ENCODE measurements around the gene CAMK4.
"Not testable (repeated sequence)": the region's sequence is repeated elsewhere in the genome, so short reads cannot be mapped to it uniquely, and the experiment has no call there.

The CAMK4 gene

GRCh38 chr5:111248571-111248970, 24.4 kb downstream of the CAMK4 start:
- TF ChIP-seq CTCF (IDR thresholded peaks at IDR 0.05; ENCODE audit: extremely low read depth, insufficient read depth, missing control alignments) = no peak
- DNase-seq (ENCODE audit: low spot score) = no peak
- in situ Hi-C loops (cut with MboI; ENCODE audit: low pct_unique_long_range_greater_than_20kb, low sequenced_read_pairs, unreplicated experiment) = no loop called here

- in situ Hi-C loops (cut with MboI; ENCODE audit: low pct_unique_long_range_greater_than_20kb, low sequenced_read_pairs, unreplicated experiment) = loop anchor here (25.0 kb wide), 1 partner anchor 515 kb away; the partner anchor contains the start of genes SLC25A46 and TMEM232
- no peak for TF ChIP-seq CTCF (IDR thresholded peaks at IDR 0.05; ENCODE audit: extremely low read depth, insufficient read depth, missing control alignments)
Observed at GRCh38 chr5:111251921-111252320, 27.7 kb downstream of the CAMK4 start.

GRCh38 chr5:111252799-111253545, 28.8 kb downstream of the CAMK4 start:
- TF ChIP-seq CTCF (IDR thresholded peaks at IDR 0.05; ENCODE audit: extremely low read depth, insufficient read depth, missing control alignments) = no peak
- DNase-seq (ENCODE audit: low spot score) = peak; percentile 31
- in situ Hi-C loops (cut with MboI; ENCODE audit: low pct_unique_long_range_greater_than_20kb, low sequenced_read_pairs, unreplicated experiment) = loop anchor here (25.0 kb wide), 1 partner anchor 516 kb away; the partner anchor contains the start of genes SLC25A46 and TMEM232

More at GRCh38 chr5:111251921-111252320, 27.7 kb downstream of the CAMK4 start:
- no peak for DNase-seq (ENCODE audit: low spot score)

GRCh38 chr5:111254613-111255012, 30.4 kb downstream of the CAMK4 start:
- DNase-seq (ENCODE audit: low spot score) = peak; percentile 58
- in situ Hi-C loops (cut with MboI; ENCODE audit: low pct_unique_long_range_greater_than_20kb, low sequenced_read_pairs, unreplicated experiment) = loop anchor here (25.0 kb wide), 1 partner anchor 517 kb away; the partner anchor contains the start of genes SLC25A46 and TMEM232
- TF ChIP-seq CTCF (IDR thresholded peaks at IDR 0.05; ENCODE audit: extremely low read depth, insufficient read depth, missing control alignments) = no peak

GRCh38 chr5:111255169-111255568, 31.0 kb downstream of the CAMK4 start:
- in situ Hi-C loops (cut with MboI; ENCODE audit: low pct_unique_long_range_greater_than_20kb, low sequenced_read_pairs, unreplicated experiment) = loop anchor here (25.0 kb wide), 1 partner anchor 518 kb away; the partner anchor contains the start of genes SLC25A46 and TMEM232
- no peak for TF ChIP-seq CTCF (IDR thresholded peaks at IDR 0.05; ENCODE audit: extremely low read depth, insufficient read depth, missing control alignments)
- no peak for DNase-seq (ENCODE audit: low spot score)

- in situ Hi-C loops (cut with MboI; ENCODE audit: low pct_unique_long_range_greater_than_20kb, low sequenced_read_pairs, unreplicated experiment) = loop anchor here (25.0 kb wide), 1 partner anchor 519 kb away; the partner anchor contains the start of genes SLC25A46 and TMEM232
- DNase-seq (ENCODE audit: low spot score) = no peak
- TF ChIP-seq CTCF (IDR thresholded peaks at IDR 0.05; ENCODE audit: extremely low read depth, insufficient read depth, missing control alignments) = no peak
Observed at GRCh38 chr5:111256128-111256527, 31.9 kb downstream of the CAMK4 start.

GRCh38 chr5:111257610-111258009, 33.4 kb downstream of the CAMK4 start:
- DNase-seq (ENCODE audit: low spot score) = not testable (repeated sequence)
- in situ Hi-C loops (cut with MboI; ENCODE audit: low pct_unique_long_range_greater_than_20kb, low sequenced_read_pairs, unreplicated experiment) = loop anchor here (25.0 kb wide), 1 partner anchor 520 kb away; the partner anchor contains the start of genes SLC25A46 and TMEM232

Data from GM13977 (cell line).